Islet precursor cell (in vitro differentiated cells): ENCODE measurements around the gene KCTD19.

Experiments used
- DNase-seq: peaks from one replicate; pipeline ENCODE4 v3.0.0-alpha.2; 2018

The KCTD19 gene

DNA sequence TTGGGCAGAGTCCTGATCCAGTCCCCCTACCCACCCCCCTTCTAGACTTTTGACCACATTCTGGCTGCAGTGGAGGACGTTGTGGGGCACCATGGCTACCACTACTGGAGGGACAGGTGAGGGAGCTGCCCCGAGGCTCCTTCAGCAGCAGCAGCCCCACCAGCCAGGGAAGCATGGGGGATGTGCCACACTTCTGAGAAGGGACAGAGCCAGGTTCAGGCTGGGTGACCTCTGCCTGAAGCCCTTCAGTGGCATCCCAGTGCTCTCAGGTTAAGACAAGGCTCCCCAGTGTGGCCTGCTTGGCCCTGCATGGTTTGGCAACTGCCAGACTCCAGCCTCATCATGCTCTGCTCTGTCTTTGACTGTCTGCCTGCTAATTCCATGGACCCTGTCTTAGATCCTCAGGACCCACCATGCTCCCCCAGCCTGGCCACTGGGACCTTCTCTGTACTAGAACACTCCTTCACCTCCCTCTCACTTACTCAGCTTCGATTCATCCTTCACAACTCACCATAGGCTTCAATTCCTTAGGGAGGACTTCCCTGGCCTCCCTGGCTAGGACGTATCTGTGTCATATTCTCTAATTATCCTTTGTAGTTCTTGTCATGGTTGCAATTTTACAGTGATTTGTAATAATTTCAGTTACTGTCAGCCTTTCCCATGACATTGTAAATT lies 68.9 kb downstream of the KCTD19 start:
- no peak for DNase-seq

DNA sequence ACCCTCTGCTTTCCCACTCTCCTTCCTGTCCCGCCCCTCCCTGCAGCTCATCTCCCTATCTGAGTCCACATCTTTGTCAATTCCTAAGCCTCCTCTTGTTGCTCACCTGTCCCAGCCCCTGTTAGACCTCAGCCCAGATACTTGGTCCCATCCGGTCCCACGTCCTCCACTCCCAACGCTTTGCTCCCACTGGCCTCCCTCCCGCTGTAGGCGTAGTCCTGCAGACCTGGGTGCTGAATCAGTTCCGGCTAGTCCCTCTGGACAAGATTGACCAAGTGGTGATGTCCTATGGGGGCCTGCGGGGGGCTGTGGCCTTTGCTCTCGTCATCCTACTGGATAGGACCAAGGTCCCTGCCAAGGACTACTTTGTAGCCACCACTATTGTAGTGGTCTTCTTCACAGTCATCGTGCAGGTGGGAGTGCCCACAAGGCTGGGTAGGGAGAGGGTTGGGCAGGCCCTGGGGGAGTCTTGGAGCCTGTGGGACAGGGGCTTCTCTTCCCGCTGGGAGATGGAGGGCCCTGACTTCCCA lies 69.8 kb downstream of the KCTD19 start:
- no peak for DNase-seq

- DNase-seq, result no peak
These were observed 70.9 kb downstream of the KCTD19 start for GRCh38 chr16:67255553-67256221.

DNA sequence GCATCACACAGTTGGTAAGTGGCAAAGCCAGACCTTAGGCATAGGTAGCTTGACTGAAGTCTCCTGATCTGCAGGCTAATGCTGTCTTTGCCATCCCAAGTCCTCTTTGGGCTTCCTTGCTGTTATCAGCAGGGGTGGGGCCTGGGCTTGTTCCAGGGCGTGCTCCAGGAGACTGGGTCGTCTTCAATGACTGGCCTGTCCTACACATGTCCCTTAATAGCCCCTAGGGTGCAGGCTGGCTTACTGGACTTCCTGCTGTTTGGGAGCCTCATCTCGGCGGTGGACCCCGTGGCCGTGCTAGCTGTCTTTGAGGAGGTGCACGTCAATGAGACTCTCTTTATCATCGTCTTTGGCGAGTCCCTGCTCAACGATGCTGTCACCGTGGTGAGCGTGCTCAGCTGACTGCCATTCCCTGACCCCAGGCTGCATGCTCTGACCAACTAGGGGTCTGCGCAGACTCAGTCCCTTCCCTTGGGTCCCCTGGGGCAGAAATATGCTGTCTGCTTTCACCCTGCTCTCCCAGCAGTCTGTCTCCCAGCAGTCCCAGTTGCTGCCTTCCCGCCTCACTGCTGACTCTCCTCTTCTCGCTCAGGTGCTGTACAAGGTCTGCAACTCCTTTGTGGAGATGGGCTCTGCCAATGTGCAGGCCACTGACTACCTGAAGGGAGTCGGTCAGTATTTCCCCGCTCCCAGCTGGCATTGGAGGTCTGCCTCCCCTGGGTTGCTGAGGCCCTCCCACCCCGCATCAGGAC lies 71.6 kb downstream of the KCTD19 start:
- DNase-seq, result no peak

DNA sequence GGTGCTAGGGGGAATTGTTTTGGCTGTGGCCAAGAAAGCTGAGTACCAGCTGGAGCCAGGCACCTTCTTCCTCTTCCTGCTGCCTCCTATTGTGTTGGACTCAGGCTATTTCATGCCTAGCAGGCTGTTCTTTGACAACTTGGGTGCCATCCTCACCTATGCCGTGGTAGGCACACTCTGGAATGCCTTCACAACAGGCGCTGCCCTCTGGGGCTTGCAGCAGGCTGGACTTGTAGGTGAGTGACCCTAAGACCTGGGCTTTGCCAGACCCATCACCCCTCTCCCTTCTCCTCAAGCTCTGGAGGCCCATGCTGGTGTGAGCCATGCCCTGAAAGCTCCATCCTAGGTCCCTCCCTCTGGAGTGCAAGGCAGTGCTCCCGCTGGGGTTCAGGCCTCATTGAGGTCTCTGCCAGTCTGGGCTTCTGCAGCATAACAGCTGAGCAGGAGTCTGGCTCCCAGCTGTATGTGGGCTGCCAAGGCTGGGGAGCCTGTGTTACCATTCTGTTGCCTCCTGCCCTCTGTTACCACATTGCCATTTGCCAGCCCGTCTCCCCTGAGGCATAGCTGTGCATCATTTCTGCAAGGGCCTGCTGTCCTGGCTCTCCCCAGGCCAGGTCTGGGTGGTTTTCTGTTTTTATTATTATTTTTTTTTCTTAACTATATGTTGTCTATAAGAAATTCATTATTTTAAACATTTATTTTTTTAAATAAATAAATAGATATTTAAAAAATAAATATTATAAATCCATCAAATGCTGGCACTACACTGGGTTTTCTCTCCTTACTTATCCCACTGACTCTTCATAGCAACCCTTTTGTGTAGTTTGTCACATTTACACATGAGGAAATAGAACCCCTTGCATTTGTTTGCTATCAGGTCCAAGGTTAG lies 73.7 kb downstream of the KCTD19 start:
- no peak for DNase-seq

GRCh38 chr16:67250045-67250327 lies 76.6 kb downstream of the KCTD19 start:
- no peak for DNase-seq

DNA sequence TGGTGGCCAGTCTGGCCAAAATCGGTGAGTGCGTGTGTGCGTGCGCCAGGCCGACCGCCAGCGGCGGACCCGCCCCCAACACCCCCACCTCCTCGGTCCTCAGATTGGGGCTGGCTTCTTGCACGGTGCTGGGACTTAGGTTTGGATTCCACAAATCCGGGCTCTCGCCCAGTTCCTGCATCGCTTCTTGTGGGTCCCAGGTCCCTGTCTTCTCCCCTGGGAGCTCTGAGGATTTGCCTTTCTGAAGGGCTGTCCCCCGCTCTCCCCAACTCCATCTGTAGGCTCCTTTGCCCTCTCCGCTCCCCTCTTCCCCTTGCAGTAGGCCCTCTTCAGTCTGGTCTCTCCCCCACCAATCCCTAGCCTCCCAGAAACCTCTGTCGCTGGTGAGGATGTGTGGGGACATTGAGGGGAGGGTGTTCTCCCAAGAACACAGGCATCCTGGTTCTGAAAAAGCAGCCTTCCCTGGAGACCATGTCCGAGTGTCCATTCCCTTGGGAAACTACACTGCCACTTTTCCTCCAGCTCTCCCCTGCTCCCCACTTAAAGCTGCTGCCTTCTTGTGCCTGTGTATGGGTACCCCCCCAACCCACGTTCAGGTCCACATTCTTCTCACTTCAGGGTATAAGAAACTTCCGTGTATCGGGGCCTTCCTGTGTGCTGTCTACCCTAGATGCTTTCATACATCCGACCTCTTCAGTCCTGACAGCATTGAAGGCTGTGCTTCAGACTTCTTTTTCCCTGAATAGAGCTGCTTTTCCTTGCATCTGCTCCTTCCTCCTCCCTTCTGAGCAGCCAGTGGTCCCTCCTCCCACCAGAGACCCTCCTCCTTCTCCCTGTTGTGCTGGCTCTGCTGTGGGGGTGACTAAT lies 77.1 kb downstream of the KCTD19 start:
- no peak for DNase-seq

GRCh38 chr16:67248401-67249177 lies 78.0 kb downstream of the KCTD19 start, which contains the start of gene SLC9A5:
Gene SLC9A5, plus strand, starts transcription at chr16:67248979. Its CDS starts 36 bp downstream, at chr16:67249015.
- DNase-seq, result no peak

DNA sequence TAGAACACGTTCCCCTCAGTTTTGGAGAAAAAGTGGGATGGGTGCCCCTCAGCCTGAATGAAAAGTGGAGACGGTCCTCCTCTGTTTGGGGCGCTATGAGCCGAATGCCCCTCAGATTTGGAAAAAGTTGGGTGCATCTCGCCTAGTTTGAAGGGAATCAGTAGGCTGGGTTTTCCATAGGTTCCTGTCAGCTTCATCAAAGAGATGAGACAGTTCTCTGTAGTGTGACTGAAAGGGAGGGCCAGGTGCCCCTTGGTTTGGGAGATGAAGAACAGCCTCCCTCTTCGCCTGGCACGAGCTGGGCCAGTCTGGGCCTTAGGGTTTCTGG lies 78.5 kb downstream of the KCTD19 start:
- no peak for DNase-seq

DNA sequence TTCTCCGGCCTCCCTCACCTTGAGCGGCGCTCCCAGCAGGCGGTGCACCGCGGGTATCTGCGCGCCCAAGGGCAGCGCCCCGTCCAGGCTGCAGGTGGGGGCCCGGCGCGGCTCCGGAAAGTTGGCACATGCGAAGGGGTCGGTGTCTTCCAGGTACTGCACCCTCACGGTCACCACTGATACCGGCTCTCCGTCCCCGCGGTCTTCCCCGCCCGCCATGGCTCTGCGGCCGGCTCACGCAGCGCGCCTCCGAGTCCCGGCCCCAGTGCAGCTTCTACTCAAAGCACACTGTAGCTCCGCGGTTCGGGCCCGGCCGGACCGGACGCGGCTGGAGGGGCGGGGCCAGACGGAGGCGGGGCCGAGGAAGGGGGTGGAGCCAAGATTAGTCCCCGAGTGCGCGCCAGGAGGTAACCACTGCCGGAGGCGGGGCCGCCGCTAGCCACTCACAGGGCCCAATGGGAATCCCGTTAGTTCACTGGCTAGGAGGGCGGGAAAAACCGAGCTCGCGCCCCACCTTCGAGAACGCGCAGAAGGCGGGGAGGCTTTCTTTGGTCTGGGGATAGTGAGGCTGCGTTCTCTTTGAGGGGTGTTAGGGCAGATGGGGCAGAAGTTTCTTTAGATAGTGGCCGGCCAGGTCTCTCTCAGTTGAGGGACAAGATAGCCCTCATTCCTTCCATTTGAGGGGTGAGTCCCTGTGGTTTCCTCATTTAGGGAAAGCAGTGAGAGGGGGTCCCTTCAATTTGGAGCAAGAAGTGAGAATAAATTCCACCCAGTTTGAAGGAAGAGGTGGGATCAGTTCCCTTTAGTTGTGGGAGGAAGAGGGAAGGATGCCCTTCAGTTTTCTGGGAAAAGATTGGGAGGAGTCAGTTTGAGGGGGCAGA lies 79.1 kb downstream of the KCTD19 start, which contains the start of gene FHOD1:
TSS of gene FHOD1 (minus strand) at position 290 of the 881 bp plus-strand sequence. CDS start at position 219, 71 bp downstream.
- peak; percentile 98 for DNase-seq

- DNase-seq, result peak; percentile 95
These were observed 79.8 kb downstream of the KCTD19 start for GRCh38 chr16:67246756-67247191.

DNA sequence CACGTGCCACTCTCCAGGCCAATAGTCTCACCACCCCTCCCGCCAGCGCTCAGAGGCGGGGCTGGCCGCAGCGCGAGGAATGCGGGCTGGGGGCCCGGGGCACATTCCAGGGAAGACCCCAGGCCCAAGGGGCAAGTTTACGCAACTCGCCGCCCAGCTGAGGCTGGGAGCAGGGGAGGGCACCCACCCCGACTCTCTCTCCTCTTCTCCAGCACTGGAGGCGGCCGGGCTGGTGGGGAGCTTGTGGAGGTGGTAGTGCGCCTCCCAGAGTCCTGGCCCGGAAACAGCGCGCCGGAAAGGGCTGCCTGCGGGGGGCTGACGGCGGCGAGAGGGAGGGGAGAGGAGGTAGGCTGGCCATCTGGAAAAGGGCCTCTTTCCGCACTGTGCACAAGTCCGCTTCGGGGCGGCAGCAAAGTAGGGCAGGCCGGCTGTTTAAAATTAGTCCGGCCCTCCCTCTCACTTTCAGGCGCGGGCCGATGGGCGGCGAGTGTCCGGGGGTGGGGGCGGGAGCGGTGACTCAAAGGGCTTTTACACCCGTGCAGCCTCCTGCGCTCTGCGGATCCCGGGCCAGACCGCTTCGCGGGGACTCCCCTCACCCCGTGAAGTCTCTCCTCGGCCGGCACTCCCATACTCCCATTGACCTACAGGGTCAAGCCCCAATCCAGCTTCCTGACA lies 80.3 kb downstream of the KCTD19 start:
- DNase-seq, result peak; percentile 95

GRCh38 chr16:67245674-67246080 lies 80.9 kb downstream of the KCTD19 start:
- no peak for DNase-seq

DNA sequence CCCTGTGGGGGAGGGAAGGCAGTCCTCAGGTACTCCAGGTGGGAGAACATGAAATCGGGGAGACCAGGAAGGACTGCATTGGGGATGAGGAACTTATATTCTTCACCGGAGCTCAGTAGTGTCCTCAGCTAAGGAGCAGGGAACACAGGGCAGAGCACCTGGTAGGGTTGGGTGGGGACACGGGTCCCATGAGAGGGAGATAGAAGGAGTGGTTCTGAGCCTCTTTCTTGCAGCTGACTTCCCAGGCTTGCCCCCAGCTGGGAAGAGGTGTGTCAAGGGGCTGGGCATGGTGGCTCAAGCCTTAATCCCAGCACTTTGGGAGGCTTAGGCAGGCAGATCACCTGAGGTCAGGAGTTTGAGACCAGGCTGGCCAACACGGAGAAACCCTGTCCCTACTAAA lies 81.4 kb downstream of the KCTD19 start:
- DNase-seq, result no peak

DNA sequence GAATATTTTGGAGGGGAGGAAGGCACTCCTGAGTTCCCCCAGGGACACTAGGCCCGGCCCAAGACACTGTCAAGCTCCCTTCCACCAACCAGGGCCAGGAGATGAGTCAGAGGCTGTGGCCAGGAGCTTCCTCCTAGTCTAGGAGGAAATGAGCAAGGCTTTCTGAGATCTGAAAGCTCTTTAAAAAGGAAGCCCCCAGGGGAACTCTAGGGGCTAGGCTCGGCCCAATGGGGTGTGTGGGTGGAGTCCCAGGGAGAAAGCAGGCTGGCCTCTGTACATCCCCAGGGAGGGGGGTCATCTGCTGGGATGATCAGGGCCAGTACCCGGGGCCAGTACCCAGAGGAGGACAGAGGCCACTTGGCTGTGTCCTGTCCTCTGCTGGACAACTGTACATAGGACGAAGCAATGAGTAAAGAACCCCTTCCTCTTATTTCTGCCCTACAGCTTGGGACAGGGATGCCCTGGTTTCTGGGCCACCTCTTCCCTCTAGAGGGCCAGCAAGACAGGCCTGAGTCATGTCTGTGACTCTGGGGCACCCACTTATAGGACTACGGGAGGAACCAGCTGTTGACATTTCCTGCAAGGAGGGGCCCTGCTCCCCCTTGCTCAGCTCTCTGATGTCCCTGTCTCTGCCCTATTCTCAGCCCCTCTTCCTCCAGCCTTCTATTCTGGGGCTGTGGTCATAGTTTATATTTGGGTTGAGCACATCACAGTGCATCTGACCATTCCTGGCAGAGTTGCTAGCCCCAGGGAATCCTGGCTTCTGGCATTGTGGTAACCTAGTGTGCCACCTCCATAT lies 82.0 kb downstream of the KCTD19 start:
- DNase-seq, result peak; percentile 92

DNA sequence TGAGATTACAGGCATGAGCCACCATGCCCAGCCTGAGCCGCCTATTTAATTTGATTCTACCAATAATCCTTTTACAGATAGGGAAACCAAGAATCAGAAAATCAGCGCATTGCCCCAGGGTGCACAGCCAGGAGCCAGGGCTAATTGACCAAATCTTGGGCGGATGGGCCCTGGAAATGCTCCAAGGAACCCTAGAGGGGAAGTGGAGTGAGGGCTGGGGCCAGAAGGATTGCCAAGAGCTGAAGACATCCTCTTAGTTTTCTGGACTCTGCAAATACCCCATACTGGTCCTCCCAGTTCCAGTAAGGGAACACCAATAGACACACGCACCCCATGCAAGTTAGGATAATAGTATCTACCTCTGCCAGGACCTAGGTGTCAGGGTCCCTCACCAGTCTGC lies 83.1 kb downstream of the KCTD19 start:
- no peak for DNase-seq

DNA sequence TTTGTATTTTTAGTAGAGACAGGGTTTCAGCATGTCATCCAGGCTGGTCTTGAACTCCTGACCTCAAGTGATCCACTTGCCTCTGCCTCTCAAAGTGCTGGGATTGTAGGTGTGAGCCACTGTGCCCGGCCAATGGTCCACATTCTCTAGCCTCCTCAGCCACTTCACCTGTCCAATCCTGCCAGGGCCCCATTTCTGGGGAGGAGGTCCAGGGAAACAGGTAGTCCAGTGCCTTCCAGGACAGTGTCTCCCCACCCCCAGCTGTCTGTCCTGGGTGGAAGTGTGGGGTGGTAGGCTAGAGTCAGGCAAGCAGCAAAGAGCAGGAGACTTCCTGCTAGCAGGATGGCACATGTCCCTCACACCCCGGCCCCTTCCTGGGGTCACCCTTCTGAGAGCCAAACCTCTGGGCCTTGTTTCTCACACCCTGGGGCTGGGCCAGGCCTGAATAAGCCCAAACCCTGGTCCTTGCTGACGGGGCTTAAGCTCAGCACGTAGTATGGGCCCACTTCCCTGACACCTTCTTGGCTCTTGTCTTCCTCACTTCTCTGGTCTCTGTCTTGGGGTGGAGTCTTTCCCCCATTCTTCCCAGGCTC lies 84.3 kb downstream of the KCTD19 start:
- peak; percentile 48 for DNase-seq
